AG10803 (cell line): ENCODE measurements around the gene ADRA1B.

Experiments
- DNase-seq: peaks from one replicate; pipeline ENCODE4 v3.0.0; 2010; ENCODE audit warnings: low read depth
- H3K4me3 ChIP-seq: 2 replicates; pipeline ENCODE4 v1.5.1; 2011; ENCODE audit warnings: mild to moderate bottlenecking, low read length, control low read depth
- TF ChIP-seq, protein P1 (sequence below): conservative IDR thresholded peaks from 2 replicates; pipeline ENCODE4 v1.5.1; 2011; ENCODE audit warnings: mild to moderate bottlenecking, low read length, control low read depth, inconsistent platforms

Gene ADRA1B

DNA sequence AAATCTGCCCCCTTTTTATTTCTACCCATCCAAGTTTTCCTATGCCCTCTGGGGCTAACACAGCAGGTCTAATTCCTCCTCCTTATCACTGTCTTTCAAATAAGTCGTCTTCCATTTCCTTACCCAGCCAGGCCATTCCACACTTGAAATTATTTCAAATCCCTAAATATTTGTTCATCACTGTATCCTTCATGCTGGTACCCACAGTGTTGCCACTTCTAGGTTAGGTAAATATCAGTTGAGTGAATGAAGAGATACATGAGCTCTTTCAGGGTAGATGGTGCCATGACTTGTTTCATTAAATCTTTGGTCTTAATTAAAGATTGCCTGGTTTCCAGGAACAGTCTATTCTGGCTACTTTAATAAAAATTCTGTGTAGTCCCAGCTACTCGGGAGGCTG, 35.6 kb upstream of the ADRA1B start:
- DNase-seq: no peak
- no peak overlapping the region for H3K4me3 ChIP-seq
- TF ChIP-seq, protein P1, sequence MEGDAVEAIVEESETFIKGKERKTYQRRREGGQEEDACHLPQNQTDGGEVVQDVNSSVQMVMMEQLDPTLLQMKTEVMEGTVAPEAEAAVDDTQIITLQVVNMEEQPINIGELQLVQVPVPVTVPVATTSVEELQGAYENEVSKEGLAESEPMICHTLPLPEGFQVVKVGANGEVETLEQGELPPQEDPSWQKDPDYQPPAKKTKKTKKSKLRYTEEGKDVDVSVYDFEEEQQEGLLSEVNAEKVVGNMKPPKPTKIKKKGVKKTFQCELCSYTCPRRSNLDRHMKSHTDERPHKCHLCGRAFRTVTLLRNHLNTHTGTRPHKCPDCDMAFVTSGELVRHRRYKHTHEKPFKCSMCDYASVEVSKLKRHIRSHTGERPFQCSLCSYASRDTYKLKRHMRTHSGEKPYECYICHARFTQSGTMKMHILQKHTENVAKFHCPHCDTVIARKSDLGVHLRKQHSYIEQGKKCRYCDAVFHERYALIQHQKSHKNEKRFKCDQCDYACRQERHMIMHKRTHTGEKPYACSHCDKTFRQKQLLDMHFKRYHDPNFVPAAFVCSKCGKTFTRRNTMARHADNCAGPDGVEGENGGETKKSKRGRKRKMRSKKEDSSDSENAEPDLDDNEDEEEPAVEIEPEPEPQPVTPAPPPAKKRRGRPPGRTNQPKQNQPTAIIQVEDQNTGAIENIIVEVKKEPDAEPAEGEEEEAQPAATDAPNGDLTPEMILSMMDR: no peak

DNA sequence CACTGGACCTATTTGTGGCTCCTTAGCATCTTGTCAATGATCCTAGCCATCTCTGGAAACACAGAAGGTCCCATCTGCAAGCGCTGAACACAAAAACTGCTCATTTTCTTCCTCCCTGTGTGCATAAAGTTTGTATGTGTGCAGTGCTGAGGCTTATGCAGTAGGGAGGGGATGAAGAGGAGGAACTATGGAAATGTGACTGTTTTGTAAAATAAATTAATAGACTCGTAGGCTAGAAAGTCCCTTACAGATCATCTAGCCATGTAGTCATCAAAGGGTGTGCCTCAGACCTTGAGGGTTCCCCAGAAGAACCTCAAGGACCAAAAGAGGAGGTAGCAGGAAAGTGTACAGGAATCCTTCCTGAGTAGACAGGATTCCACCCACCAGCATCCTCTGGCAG, 34.3 kb upstream of the ADRA1B start:
- no peak for DNase-seq
- TF ChIP-seq, protein P1: no peak
- no peak overlapping the region for H3K4me3 ChIP-seq

DNA sequence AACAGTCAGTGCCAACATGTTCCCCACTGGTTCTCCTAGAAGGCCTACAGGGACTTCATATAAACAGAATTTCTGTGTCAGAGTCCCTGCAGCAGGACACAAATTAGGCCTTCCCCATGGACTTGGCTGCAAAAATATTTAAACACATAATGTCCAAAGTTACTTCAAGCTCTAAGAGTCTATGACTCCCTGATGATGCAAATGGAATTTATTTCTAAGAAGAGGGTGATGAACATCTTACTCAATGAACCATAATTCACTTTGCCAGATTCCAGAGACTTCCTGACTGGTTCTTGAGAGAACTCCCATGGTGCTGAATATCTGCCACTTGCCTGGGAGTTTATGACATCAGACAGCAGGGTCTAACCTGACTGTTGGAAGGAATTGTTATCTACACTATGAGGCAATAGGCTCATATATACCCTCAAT, 32.7 kb upstream of the ADRA1B start:
- TF ChIP-seq, protein P1: no peak
- no peak overlapping the region for H3K4me3 ChIP-seq
- peak; percentile 86 for DNase-seq

DNA sequence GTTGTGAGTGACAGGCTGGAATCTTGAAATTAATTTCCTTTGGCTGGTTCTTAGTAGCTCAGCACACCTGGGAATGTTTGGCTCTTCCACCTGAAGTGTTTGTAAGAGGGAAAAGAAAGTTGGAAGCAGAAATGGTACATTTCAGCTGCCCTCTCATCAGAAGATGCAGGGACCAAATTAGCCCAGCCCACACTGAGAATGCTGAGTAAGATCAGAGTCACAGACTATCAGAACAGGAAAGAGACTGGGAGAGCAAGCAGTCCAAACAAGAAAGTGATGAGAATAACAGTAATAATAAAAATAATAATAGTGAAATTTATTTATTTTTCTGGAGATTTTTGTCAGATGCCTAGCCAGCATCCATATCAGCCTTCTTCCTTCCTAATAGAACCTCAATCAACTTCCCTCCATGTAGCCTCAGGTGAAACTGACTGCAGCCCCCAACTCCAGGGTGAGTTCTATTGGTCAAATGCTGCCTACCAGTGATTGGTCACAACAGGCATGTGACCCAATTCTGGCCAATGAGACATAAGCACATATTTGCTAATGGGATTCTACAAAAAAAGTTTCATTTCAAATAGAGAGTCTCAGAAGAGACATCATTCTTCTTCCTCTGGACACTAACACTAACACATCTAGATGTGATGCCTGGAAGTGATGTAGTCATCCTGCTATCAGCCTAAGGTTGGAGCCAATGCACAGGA, 31.2 kb upstream of the ADRA1B start:
- no peak overlapping the region for H3K4me3 ChIP-seq
- TF ChIP-seq, protein P1: no peak
- no peak for DNase-seq

DNA sequence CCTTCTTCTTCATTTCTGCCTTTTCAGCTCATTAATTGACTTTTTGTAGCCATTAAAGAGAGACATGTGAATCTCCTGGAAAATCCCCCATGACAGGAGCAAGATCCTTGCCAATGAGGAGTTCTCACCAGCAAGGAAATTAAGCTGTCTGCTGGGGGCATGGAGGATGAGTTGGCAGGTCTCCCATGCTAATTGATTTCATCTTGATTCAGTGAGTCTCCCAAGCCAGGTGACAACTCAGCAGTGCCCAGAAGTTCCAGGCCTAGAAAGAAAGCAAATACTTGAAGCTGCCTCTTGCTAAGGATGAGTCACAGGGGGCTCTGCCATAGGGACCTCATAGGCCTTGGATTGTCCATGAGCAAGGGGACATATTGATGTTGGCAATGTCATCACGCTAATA, 30.0 kb upstream of the ADRA1B start:
- DNase-seq: no peak
- no peak overlapping the region for H3K4me3 ChIP-seq
- TF ChIP-seq, protein P1: no peak

DNA sequence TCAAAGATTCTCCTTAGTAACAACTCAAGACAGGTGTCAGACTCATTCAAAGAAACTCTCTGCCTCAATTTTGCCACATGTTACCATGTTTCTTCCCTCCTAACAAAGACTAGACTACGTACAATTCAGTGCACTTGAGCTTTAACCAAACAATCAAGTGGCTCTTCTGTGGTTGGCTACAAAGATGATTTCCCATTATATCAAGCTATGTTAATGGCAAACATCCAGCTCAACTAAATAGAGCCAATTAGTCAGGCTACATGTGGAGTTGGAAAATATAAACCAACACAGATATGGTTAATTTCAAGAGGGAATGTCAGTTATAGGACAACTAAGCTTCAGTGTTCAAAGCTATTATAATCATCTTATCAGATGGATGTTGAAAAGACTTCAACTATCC, 29.2 kb upstream of the ADRA1B start:
- no peak for DNase-seq
- H3K4me3 ChIP-seq: no peak overlapping the region
- TF ChIP-seq, protein P1: no peak

DNA sequence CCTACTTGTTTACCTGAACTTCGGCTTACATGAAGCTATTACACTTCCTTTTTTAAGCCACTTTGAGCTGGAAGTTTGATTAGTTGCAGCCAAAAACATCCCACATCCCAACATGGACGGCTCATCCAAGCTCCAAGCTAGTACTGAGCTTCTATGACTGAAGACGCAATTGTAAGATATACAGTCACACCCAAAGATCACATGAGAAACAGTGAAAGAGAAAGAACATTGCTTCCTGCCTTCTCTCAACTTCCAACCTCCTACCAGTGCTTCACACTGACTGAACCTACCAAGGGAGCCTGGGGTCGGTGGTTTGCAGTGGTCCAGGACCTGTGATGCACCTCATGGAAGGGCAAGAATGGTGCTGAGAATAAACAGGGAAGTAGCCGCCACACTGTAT, 27.4 kb upstream of the ADRA1B start:
- no peak overlapping the region for H3K4me3 ChIP-seq
- DNase-seq: no peak
- TF ChIP-seq, protein P1: no peak
